Iris pigment epithelial cell (primary cell): ENCODE measurements around the gene APCDD1L.
A peak's percentile ranks its signal among the peaks of the same experiment; 100 is the strongest.
"Not testable (repeated sequence)": the region's sequence is repeated elsewhere in the genome, so short reads cannot be mapped to it uniquely, and the experiment has no call there.

Experiments
- DNase-seq: peaks from one replicate; pipeline ENCODE4 v3.0.0-alpha.2; 2011; ENCODE audit warnings: low read depth

The APCDD1L gene

DNA sequence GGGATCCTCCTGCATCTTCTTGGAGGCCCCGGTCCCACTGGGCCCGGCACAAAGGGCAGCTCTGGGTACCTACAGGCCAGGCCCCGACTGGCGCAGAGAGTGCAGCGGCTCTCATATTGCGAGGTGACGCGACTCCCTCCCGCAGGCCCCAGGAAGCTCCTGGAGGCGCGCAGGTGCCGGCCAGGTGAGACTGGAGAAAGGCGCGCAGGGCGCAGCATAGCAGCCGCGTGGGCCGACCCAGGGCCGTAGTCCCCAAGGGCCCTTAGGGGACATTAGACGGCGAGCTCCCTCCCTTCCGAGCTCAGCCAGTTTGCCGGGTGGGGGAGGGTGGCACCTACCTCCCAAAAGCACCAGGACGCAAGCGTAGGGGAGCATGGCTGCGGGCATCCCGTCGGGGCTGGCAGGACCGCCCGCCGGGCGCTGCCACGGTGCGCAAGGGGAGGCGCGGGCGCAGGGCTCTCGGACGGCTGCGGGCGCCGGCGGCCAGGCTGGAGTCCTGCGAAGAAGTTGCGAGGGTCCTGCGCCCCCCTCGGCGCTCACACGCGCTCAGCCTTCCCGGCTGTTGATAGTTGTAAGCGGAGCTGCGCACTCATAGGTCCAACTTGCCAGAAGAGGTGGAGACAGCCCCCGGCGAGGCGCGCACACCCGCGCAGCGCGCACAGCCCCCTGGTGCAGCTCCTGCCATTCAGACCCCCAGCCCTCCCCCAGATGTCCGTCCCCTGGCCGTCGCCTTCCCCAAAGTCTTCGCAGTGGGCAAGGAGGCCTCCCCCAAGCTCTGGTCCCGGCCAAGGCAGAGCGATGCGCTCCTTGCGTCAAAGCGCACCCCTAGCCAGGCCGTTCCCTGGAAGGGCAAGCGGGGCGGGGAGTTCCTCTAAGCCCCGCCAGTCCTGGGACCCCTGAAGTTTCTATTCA is 622 bp downstream of the APCDD1L start:
- DNase-seq: peak; percentile 40

DNA sequence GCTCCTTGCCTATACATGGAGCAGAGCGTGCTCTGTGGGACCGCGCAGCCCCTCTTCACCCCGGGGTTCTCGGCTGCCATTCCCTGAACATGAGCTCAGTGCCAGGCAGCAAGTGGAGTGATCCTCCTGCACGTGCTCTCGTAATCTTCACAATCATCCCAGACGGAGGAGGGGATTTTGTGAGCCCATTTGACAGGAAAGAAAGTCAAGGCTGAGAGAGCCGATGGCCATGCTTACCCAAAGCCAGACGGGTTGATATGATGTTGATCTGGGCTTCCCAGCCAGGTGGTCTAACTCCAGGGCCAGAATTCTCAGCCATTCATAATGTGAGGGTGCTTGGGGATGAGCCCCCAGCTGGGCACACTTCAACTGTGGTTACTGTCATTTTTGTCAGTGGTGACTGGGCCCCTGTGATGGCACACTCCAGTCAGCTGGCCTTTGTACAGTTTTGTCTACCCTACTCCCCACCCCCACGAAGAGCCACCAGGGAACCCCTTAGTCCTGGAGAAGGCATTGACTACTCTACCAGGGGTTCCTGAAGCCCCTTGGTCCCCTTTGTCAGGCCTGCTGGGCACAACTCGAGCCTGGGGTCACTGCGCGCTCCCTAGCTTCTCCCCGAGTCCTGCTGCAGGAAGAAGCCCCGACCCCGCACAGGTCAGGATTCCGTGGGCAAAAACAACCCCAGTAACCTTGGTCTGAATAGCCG is 1.5 kb downstream of the APCDD1L start:
- no peak for DNase-seq

DNA sequence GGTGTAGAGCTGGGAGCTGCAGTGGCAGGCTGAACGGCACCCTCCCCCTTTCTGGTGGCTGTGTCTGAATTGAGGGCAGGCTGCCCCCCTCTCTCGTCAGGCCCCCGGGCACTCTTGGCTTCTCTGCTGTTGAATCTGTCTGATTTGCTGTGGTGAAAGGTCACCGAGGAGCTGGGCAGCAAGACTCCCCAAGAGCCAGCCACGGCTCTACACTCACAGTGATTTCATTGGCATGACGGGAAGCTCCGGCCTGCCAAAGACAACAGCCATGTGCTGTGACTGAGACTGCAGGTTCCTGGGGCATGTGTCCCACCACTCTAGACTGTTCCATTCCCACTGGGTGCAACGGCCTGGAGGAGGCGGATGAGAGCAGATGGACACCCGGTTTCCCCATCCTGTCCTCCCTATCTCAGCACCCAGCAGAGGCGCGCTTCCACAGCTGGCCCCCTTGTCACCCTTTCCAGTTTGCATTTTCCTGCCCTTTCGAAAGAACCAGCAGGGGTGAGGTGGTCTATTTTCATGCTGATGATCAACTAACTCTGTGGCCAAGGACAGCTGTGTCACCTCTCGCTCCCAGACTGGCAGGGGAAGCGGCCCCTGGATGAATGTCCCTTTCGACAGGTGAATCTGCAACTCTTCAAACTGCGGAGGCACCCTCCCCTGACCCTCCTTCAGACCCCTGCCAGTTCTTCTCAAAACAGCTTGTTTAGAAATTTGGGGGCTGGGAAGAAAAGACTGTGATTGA is 2.2 kb downstream of the APCDD1L start:
- no peak for DNase-seq

DNA sequence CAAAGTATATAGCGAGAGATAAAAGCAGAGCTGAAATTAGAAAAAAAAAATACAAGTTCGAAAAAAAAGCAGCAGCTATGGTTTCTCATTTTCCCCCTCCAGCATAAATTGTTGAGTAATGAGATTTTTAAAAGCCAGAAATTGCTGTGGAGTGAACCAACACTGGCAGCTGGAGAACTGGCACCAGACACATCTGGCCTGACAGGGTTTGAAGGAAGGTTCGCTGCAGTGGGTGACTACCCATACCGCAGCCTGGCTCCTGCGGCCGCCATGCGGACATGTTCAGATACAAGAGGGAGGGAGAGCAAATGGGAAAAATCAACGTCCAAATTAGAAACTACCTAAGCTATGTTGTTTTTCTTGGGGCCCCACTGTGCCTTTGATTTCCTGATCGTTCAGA is 3.3 kb downstream of the APCDD1L start:
- no peak for DNase-seq

DNA sequence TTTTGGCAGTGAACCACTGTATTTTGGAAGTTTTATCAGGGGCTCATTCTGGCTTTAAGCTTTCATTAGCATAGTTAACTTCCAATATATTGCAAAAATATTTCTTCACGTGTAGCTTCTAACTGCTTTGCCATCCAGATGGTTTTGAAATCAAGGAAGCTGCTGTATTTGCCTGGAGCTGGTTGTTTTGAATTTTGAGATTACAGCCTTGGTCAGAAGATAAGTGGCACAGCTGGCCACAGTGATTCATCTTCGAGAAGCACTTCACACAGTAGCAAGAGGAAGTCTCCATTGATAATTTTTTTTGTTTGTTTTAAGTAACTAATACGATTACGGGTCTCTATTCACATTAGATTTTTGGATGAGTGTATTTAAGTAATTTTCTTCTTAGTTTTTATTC is 3.8 kb downstream of the APCDD1L start:
- peak; percentile 88 for DNase-seq

DNA sequence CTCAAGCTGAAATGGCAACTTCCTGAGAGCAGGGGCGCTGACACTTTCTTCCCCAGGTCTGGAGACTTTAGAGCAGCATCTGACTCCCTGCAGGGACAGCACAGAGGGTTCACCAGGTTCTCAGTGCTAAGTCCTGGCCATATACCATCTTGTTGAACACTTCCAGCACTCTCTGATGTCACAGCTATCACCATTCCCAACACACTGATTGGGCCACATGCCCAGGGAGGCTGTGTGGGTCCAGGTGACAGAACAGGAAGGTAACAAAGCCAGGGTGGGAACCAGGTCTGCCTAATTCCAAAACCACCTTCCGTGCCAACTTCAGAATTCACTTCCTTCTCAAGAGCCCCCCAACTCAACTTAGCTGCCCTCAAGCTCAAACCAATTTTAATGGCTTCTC is 4.3 kb downstream of the APCDD1L start:
- no peak for DNase-seq

DNA sequence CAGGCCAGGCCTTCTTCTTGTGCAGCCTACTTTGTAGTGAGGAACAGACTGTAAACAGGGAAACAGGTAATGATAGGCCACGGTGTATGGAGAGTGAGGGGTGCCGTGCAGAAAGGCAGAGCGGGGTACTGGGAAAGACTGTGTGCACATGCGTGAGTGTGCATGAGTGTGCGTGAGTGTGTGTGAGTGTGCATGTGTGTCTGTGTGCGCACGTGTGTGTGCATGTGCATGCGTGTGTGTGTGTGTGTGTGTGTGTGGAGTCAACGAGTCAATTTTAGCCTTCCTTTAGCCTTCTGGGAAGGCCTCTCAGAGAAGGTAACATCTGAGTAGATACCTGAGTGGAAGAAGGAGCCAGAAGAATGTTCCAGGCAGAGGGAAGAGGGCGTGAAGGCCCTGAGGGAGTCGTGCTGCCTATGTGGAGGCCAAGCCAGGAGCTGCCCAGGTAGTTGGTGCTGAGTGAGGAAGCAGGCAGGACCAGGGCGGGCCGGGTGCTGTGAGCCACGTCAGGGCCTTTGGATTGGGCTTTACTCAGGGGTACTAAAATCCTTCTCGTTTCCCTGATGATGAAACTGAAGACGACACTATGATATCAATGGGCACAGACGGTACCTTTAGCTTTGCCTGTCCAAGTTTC is 6.3 kb downstream of the APCDD1L start:
- DNase-seq: no peak

DNA sequence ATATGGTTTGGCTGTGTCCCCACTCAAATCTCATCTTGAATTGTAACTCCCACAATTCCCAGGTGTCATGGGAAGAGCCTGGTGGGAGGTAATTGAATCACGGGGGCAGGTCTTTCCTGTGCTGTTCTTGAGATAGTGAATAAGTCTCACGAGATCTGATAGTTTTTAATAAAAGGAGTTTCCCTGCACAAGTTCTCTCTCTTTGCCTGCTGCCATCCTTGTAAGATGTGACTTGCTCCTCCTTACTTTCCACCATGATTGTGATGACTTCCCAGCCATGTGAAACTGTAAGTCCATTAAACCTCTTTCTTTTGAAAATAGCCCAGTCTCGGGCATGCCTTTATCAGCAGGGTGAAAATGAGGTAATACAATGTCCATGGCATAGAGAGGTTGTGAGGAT is 8.2 kb downstream of the APCDD1L start:
- not testable (repeated sequence) for DNase-seq

DNA sequence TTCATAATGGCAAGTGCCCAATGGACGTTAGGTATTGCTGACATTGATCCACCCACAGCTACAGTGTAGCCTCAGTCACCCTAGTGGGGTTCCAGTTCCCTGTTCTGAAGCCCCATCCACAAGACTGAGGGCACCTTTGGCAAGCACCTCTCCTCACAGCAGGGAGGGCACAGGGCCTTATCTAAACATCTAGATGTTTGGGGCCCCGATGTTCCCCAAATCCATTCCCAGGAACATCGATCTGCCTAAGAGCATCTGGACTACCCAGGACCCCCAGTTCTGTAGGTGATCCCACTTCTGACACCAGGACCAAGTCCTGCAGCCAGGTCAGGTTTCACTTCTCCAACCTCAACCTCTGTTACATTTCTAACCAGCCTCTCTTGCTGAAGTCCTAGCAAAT is 10.6 kb downstream of the APCDD1L start:
- no peak for DNase-seq

DNA sequence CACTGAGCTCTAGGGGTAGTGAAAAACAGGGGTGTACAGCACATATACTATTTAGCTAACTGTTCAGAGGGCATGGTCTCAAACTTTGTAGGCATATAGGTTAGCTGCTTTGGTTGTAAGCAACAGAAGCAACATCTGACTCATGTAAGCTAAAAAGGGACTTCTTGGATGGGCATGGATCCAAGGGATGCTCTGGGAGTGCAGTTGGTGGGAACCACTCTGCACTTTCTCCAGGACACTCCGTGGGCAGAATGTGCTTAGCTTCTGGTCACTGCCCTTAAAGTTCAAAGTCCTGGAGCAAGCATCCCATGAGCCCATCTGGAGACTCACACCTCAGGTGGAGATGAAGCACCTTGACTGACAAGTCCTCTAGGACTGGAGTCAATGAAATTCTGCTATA is 11.5 kb downstream of the APCDD1L start:
- no peak for DNase-seq

DNA sequence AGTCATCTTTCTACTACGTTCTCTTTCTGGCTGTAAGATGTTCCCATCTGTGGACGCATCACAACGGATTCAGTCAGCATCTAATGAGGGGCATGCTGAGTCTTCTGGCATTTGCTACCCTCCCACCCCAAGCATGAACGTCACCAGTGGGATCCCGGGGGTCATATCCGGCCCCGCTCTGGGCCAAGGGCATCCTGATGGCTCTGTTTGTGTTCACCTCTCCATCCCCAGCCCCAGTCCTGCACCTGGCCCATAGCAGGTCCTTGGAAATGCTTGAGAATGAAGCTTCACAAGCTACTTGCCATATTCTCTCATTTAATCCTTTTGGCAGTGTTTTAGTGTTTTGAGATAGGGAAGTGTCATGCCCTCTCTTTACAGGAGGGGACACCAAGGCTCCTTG is 14.9 kb downstream of the APCDD1L start:
- DNase-seq: no peak

DNA sequence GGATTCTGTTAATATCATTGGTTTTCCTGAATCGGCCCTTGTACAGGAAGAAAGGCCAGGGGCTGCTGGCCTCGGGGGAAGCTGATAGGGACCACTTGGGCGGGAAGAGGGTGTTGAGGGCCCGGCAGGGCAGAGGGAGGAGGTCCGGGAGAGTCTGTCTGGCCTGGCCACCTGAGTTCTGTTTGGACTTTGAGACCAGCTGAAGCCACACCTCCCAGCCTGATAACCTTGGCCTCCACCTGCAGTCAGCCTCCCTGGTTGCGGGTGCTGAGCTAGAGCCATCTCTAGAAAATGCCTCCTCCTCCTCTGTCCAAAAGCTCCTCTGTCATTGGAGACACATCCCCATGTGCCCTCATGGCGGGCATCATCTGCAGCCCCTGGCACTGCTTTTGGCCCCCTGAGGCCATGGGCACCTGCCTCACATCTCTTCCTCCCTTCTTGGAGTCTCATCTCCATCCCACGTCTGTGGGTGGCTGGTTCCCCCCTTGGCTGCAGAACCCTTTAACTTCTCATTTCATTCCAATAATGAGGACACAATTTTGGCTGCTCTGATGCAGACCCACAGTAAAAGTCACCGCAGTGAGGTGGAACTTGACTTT is 16.6 kb downstream of the APCDD1L start:
- no peak for DNase-seq

DNA sequence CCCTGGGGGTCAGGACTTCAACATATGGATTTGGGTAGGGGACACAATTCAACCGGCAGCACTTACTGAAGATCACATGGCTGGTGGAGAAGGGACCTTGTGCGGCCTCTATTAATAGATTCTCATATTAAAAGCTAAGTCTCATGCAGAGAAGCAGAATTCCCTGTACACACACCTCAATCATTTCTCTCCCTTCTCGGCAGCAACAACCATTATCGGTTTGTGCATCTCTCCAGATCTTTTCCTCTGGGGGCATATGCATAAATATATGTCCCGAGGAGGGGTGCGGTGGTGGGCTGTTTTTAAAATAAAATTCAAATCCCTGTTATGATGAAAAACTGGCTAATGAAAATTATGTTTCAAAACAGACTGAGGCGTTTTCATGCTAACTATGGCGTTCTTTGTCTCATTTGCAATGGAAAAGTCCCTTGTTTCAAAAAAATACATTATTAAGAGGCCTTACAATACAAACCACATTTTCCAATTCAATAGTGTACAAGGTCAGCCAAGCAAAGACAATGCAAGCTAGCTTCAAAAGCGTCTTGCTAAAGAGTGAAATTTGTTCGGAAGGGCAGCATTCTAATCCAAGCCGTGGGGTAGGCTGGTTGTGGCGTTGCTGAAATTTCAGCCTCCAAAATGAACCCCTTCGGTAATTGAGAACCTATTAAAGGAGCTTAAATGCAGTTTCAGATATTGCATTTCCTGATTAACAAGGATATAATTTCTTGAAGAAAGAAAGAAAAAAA is 17.3 kb downstream of the APCDD1L start:
- no peak for DNase-seq

DNA sequence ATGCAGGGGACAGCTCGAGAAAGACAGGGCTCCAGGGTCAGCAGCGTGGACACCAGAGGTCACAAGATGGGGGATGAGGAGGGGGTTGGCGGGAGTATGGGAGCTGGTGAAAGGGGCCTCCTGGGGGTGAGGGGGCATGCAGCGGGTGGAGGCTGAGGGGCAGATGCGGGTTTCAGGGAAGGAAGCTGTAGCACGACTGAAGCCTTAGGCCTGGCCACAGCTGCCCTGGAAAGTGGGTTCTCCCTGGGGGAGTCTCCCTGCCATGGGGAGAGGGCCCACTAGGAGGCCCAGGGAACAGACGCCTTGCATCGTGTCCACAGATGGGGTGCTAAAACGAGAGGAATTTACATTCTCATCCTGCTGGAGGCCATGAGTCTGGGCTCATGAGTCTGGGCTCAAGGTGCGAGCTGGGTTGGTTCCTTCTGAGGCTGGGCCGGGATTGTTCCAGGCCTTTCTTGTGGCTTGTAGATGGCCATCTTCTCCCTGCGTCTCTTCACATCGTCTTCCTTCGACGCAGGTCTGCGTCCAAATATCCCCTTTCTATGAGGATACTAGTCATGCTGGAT is 18.0 kb downstream of the APCDD1L start:
- no peak for DNase-seq

DNA sequence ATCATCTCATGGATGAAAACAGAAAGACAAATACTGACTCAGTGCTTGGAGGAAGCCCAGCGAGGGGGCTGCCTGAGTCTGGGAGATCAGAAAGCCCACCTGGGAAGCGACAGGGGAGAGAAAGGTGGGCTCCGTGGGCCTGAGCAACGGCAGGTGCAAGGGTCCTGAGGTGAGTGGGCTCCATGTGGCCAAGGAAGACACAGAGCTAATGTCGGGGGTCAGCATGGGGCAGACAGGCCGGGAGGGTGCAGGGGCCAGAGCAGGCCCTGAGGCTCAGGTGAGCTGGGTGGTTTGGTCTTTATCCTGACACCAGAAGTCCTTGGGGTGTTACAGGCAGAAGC is 18.8 kb downstream of the APCDD1L start:
- DNase-seq: no peak

DNA sequence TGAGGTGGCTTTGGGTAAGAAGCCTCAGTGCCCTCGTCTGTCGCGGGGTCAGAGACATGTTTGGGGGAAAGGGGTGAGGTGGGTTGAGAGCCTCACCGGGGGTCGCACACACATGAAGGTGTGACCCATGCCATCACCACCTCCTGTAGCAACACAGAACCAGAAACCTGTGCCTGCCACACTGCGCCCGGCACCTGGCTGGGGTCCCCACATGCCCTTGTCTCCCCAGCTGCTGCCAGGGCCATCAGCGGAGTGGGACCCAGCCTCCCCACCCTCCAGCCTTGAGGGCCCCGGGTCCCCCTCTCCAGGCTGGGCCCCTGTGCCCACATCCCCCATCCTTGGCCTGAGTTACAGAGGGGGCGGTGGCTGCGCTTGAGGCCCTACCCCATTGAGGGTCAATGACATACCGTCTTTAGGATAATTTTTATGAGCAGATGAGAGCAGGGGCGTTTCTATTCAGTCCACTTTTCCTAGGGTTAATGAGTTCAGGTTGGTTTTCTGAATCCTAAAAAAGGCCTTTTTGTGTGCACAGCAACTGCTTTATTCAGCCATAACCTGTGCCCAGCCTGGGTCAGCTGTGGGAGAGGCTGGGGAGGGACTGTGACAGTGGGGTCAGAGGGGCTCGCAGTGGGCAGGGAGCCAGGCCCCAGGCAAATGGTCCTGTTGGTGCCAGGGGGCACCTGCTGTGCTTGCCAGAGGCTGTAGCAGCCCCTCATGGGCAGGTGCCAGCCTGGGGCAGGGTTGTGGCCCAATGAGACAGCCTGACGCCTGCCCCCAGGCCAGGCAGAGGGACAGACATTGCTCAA is 19.4 kb downstream of the APCDD1L start:
- DNase-seq: no peak

DNA sequence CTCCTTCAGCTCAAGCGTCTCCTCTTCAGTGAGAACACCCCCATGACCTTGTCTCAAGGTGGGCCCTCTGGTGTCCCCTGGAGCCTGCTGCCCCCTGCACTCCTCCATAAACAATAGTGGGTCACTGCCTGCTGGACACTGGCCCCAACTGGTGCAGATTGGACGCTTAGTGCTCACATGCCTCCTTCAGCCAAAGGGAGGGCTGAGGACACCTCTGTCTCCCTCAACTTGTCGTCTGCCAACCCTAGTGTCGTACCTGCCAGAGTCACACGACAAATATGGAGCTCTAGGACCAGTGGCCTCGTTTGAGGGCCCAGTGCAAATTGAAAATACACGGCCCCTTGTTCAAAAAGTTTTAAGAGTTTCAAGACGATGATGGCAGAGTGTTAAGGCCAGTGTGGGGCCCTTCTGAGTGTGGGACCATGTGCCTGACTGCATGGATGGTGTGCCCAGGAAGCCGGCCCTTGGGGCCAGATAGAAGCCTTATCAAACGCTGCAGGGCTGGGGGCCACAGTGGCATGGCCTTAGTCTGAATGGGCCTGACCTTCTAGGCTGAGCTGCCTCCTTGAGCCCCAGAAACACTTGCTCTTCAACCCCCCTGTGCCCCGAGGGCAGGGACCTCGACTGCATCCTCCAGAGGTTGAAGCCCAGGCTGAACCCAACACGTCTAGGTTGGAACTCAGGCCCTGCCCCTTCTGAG is 20.1 kb downstream of the APCDD1L start:
- no peak for DNase-seq

DNA sequence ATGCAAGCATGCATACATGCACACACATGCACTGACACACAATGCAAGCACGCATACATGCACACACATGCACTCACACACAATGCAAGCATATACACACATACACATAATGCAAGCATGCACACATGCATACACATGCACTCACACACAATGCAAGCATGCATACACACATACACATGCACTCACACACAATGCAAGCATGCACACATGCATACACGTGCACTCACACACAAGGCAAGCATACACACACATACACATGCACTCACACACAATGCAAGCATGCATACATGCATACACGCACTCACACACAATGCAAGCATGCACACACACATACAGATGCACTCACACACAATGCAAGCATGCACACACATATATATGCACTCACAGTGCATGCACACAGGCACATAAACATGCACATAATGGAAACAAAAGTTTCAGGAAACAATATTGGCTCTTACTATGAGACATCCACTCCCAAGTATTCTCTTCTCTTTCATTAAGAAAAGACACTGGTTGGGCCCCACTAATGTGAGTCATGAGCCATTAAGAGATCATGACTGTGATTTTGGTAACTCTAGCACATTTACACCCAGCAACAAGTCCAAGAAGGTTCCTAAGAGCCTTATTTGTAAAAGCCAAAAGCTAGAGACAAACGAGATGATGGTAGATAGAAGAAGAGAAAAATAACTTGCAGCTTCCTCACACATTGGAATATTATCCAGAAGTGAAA is 22.2 kb downstream of the APCDD1L start:
- DNase-seq: no peak
